Measurements from ENCODE around the gene CEP20.
"Not testable (repeated sequence)": the region's sequence is repeated elsewhere in the genome, so short reads cannot be mapped to it uniquely, and the experiment has no call there.

The CEP20 gene

DNA sequence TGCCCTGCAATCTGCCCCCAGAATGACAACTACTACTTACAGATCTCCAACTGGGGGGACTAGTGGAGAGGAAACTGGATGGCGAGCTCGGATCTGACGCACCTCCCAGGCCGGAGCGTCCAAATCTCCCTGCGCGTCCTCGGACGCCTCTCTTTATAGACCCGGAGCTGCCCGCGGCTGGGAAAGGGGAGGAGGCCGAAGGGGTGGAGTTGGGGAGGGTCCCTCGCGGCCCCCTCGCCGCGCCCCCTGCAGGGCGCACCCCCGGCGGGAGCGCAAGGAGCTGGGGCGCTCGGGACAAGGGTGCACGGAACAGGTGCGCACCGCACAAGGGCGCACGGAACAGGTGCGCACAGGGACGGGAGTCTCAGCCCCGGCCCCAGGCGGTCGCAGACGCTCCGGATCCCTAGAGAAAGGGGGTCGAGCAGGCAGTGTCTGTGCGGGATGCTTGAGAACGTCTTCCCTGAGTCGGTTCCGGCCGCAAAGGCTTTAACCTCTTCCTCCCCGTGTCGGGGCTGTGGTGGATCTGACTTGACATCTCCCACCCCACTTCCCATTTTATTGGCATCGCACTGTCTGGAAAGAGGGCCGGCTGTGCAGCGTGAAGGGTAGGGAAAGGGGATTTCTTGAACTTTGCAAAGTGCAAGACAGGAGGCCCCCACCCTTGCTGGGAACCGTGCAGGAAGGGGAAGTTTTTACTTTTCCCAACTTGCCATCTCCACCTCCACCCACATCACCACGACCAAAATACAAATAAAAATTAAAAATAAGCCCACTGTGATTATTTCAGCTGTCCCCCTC is 31.3 kb downstream of the CEP20 start, which contains the start of gene MYH11:
Gene MYH11, minus strand, starts transcription at position 128 of the 798 bp plus-strand sequence. CDS start 18,776 bp downstream, outside the sequence.
- no peak for DNase-seq

DNA sequence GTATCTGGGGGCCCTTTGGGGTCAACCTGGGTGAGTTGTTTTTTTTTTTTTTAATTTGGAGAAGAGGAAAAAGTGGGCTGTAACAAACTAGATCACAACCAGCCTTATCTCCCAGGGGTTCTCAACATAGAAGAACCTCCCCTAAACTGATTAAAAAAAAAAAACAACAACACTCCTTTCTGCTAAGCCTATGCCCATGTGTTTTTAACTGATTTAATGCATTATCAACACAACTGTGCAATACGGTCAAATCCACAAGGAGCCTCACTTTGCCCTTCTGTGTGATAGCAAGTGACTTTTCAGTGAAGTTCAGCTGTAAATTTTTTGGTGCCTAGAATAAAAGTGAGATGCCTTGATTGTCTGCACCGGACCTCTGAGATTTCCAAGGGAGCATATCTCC is 32.2 kb downstream of the CEP20 start:
- DNase-seq = no peak

DNA sequence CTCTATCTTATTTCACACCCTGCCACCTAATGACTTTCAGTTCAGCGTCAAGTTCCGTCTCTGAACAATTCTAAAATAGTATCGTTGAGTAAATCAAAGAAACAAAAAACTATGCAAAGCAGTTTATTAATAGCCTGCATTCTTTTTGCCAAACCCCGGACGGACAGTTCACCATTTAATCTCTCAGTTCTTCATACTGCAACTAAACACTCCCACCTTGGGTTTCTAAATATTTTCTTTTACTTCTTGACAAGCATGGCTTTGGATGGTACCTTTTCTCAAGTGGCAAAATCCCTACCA is 32.7 kb downstream of the CEP20 start:
- no peak for DNase-seq

DNA sequence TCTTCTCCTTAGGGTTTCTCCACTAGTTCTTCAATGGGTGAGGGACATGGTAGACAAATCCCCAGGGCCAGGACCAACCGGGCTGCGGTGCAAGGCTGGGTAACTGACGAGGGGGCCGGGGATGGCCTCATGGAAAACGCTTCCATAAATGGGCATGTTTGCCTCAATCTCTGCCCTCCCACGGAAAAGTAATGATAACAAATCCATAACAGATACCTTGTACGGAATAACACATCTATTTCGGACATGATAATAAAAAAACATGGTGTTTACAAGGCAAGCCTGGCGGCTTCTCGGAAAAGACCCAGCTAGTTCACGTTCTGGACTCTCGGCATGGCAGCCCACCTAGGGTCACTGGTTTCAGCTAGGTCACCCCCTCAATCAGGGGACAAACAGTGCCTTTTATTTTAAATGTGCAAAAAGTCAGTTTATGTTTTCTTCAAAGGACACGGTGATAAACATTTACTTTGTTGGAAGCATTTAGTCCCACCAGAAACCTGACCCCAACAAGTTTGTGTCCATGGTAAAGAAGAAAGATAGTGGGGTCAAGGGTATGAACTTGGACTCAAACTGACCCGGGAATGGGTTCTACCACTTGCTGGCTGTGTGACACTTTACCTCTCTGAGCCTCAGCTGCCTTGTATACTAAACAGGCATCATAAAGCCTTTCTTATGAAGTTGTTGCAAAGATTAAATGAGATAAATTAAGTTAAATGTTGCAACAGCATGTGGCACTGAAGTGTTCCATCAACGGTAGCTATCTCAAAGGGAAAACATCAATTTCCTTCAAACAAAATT is 33.3 kb downstream of the CEP20 start:
- no peak for DNase-seq

DNA sequence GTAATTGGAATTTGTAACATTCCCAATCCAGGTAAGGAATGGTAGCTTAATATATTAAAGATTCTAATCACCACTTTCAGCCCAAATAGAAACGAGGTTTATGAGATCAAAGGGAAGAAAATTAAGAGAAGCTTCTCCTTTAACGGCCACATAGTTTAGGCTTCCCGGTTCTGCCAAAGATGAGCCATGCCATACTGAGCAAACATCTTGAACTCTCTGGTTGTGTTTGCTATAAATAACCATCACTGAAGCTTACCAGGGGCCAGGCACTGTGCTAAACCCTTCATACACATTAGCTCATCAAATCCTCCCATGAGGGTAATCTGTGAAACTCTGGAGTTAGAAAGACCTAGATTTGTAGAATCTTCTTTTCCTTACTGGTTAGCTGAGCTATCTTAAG is 34.3 kb downstream of the CEP20 start:
- DNase-seq = no peak

DNA sequence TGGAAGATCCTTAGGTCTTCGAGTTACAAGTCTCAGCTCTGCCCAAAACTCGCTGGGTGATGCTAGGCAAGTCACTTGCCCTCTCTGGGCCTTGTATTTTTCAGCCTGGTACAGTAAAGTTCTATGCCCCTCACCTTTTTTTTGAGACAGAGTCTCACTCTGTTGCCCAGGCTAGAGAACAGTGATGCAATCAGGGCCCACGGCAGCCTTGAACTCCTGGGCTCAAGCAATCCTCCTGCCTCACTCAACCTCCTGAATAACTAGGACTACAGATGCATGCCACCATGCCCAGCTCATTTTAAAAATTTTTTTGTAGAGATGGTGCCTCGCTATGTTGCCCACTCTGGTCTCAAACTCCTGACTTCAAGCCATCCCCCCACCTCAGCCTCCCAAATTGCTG is 35.4 kb downstream of the CEP20 start:
- no peak for DNase-seq

DNA sequence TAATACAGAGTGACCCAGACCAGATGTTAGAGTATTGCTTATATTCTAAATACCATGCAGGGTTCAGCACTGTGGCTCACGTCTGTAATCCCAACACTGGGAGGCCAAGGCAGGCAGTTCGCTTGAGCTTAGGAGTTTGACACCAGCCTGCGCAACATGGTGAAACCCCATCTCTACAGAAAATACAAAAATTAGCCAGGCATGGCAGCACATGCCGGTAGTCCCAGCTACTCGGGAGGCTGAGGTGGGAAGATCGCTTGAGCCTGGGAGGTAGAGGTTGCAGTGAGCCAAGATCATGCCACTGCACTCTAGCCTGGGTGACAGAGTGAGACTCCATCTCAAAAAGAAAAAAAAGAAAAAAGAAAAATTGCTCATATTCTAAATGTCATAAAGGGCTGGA is 37.8 kb downstream of the CEP20 start:
- not testable (repeated sequence) for DNase-seq

DNA sequence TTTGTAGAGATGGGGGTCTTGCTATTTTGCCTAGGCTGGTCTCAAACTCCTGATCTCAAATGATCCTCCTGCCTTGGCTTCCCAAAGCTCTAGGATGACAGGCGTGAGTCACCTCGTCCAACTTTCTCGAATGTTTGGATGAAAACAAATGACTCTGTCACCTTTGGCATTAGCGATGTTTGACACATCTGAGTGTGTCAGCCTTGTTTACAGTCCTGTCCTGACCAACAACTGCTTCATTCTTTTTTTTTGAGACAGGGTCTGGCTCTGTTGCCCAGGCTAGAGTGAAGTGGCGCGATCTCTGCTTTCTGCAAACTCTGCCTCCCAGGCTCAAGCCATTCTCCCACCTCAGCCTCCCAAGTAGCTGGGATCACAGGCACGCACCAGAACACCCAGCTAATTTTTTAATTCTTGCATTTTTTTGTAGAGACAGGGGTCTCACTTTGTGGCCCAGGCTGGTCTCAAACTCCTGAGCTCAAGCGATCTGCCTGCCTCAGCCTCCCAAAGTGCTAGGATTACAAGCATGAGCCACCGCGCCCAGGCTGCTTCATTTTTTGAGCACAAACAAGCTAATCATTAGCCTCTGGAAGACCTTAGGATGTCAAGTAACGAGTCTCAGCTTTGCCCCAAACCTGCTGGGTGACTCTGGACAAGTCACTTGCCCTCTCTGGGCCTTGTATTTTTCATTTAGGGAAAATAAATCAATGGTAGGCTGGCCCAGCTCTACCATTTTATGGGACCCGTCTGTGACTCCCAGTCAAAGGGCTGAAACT is 39.0 kb downstream of the CEP20 start:
- DNase-seq = no peak

DNA sequence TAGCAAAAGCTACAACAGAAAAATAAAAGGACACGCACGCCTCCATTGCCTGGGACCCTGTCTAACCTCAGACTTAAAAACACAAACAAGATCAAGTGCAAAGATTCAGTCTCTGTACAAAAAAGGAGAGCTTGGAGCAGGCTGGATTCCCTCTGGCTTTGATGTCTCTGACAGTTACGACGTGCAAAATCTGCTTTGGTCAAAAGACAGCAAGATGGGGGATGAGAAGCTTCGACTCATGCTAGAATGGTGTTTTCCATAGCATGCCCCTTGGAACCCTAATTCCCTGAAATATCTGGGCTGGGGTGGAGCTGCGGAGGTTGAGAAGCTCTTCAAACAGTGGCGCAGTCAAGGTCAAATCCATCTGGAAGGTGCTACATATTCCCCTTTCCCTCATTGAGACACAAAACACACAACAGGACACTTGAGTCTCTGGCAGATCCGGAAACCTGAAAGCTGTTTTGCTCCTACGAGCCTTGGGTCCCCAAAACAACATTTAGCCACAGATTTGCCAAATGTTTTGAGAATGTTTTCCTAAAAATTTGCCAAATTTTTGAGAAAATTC is 40.7 kb downstream of the CEP20 start:
- no peak for DNase-seq

DNA sequence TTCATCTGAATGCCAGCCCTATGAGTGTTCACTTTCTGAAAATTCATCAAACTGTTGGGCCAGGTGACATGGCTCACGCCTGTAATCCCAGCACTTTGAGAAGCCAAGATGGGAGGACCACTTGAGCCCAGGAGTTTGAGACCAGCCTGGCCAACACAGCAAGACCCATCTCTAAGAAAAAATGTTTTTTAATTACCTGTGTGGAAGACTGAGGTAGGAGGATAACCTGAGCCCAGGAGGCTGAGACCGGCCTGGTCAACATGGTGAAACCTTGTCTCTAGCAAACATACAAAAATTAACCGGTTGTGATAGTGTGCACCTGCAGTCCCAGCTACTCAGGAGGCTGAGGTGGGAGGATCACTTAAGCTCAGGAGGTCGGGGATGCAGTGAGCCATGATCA is 41.9 kb downstream of the CEP20 start:
- DNase-seq = no peak

DNA sequence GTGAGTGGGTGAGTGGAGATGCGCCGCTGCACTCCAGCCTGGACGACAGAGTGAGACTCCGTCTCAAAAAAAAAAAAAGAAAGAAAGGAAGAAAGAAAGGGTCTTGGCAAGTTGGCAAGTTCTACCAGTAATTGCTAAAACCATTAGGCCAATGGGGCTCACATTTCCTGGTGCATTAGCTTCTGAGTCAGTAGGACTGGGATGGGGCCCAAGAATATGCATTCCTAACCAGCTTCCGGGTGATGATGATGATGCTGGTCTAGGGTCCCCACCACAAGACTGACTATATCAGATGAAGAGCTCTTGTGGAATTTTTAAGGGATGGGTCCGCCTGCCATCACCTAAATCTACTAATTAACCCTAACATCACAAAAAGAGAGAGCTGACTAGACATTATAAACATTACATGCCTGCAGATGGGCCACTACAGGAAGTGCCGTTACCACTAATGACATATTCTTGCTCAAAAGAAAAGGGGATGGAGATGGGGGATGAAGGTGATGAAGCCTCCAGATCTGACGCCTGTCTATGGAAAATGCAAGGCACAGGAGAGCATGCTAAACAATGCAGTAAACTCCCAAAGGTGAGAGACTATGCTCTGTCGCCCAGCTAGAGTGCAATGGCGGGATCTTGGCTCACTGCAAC is 44.6 kb downstream of the CEP20 start:
- no peak for DNase-seq

DNA sequence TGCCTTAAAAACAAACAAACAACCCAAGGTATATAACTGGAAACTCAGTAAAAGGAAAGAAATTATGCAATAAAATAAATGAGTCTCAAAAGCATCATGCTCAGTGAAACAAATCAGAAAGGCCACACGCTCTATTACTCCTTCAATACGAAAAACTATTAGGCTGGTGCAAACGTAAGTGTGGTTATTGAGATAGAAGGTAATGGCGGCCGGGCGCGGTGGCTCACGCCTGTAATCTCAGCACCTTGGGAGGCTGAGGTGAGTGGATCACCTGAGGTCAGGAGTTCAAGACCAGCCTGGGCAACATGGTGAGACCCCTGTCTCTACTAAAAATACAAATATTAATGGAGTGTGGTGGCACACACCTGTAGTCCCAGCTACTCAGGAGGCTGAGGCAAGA is 49.2 kb downstream of the CEP20 start:
- not testable (repeated sequence) for DNase-seq

DNA sequence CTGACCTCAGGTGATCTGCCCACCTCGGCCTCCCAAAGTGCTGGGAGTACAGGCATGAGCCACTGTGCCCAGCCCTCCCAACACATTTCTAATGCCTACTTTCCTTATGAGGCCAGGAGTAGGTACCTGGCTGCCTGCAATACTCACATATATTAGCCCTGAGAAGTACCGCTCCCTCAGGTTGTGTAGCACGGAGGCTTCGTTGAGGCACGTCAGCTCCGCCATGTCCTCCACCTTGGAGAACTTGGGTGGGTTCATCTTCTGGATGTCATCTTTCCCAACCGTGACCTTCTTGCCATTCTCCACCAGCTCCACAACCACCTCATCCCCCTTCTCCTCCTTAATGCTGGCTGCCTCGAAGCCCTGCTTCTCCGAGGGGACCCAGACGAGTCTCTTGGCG is 50.6 kb downstream of the CEP20 start:
- no peak for DNase-seq

DNA sequence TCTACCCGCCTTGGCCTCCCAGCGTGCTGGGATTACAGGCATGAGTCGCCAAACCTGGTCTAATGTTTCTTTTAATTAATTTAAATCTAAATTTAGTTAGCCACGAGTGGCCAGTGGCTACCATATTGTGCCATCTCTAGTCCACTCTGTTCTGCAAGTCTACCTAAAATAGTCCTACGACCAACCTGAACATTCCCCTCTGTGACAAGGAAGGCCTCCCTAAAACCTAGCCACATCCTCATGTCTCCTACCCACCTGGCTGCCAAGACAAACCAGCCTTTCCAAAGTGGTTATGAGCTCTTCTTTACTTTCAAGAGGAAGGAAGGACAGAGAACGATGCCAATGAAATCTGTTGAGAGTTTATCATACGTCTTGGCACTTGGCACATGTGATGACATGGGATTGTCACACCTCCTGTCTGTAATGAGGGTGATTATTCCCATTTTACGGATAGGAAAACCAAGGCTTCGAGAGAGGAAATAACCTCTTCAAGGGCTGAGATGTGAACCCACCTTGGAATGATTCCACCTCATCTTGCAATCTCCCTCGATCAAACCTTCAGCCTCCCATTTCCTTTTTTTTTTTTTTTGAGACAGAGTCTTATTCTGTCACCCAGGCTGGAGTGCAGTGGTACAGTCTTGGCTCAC is 51.3 kb downstream of the CEP20 start:
- no peak for DNase-seq

DNA sequence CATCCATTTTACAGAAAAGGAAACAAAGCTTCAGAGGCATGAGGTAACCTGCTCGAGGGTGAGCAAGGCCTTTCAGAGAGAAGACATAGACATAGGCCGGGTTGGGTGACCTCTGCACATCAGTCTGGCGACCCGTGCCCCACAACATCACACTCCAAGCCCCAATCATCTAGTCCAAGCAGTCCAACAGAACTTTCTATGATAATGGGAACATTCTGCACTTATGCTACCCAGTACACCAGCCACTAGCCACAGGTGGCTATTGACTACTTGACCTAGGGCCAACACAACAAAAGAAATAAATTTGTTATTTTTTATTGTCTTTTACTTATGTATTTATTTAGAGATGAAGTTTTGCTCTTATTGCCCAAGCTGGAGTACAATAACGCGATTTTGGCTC is 52.3 kb downstream of the CEP20 start:
- no peak for DNase-seq

DNA sequence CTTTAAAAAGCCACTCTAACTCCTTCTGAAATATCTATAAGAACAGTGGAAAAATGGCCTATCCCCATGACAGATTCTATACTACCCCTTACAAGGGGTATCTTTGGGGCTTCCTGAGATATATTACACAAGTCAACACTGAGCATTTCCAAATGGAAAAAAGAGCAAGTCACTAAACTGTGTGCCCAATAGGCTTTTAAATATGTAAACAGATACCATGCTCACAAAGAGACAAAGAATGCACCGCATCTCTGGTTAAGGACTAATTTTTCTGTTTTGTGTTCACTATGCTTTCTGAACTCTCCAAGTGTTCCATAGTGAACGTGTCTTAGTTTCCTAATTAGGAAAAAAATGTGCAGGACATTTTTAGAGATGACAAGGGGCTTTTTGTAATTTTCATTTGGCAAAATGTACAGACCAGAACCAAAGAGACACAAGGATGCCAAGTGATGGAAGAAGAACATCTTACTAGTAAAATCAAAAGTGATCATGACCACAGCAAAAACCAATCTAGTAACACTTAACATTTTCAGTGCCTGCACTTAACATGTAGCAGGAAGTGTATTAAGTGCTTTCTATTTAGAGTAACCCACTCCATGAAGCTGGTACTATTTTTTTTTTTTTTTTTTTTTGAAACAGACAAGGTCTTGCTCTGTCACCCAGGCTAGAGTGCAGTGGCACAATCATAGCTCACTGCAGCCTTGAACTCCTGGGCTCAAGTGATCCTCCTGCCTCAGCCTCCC is 53.1 kb downstream of the CEP20 start:
- DNase-seq = no peak

DNA sequence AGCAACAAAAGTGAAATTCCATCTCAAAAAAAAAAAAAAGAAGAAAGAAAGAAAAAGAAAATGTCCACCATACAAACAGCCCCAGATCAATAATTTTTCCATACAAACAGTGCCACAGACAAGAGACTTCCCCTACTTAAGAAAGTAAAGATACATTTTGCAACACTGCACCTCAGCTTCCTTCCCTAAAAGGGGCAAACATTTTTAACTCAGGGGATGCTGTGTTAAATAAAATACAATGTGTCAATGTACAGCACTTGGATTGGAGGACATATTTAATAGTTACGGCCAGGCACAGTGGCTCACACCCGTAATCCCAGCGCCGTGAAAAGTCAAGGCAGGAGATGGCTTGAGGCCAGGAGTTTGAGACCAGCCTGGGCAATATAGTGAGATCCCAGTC is 53.9 kb downstream of the CEP20 start:
- DNase-seq = no peak

DNA sequence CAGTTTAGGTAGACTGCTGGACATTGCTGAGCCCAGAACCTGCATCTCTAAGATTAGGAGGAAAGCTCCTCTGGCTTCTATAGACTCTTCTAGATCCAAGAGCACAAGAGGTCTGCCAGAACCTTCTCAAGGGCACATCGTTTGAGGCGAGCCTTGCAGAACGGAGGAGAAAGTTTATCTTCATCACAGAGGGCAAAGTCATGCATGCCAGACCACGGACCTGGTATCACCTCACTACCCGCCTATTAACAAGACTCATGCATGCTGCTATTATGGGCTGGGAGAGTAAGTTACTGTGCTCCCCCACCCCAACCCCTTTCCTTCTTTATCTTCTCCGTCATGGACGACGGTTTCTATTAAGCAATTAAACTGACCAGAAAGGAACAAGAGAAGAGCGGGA is 54.9 kb downstream of the CEP20 start:
- no peak for DNase-seq

DNA sequence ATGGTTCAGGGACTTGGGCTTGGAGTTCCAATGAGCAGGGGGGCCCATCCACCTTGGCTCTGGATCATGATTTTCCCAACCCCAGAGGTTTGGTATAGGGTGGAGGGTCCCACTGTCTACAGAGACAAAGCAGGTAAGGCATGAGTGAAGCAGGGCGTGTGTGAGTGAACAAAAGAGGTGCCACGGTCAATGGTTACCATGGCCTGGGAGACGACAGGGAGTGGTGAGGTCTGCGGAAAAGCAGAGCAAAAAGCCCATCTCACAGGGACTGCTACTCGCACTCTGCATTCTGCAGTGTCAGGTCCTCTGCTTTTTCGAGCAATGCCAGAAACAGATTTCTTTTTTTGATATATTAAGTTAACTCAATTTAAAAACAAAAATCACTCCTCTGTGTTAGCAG is 56.2 kb downstream of the CEP20 start:
- DNase-seq = no peak

DNA sequence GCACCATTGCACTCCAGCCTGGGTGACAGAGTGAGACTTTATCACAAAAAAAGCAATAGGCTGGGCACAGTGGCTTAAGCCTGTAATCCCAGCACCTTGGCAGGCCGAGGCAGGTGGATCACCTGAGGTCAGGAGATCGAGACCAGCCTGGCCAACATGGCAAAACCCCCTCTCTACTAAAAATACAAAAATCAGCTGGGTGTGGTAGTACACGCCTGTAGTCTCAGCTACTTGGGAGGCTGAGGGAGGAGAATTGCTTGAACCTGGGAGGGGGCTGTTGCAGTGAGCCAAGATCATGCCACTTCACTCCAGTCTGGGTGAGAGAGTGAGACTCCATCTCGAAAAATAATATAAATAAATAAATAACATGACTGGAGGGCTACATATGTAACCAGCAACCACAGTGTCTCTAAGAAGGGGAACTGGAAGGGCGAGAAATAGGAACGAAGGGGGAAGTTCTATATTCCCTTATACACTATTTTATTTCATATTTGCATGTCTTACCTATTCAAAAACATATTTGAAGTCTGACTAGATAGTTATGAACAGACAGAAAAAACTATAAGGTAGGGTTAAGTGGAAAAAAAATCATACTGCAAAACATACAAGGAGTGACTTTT is 57.5 kb downstream of the CEP20 start:
- DNase-seq = no peak

DNA sequence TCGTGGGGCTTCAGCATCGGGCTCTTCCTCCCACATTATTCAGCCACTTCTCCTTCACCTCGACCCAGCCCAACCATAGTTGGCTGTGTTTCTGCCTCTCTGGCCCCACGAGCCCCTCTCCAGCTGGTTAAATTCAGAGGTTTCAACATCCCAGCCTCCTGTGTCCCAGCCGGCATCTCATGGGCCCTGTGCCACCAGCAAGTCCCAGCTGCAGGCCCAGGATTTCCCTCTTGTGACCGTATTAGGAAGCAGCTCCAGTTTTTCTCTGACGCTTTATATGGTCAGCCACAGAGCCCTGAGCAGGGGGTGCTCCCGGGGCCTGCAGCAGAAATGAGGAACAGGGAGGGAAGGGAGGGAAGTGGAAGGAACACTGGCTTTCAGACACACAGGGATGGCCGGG is 58.9 kb downstream of the CEP20 start:
- no peak for DNase-seq
